ENCODE data around the gene SPRYD4.
"Not testable (repeated sequence)": the region's sequence is repeated elsewhere in the genome, so short reads cannot be mapped to it uniquely, and the experiment has no call there.

SPRYD4 gene

DNA sequence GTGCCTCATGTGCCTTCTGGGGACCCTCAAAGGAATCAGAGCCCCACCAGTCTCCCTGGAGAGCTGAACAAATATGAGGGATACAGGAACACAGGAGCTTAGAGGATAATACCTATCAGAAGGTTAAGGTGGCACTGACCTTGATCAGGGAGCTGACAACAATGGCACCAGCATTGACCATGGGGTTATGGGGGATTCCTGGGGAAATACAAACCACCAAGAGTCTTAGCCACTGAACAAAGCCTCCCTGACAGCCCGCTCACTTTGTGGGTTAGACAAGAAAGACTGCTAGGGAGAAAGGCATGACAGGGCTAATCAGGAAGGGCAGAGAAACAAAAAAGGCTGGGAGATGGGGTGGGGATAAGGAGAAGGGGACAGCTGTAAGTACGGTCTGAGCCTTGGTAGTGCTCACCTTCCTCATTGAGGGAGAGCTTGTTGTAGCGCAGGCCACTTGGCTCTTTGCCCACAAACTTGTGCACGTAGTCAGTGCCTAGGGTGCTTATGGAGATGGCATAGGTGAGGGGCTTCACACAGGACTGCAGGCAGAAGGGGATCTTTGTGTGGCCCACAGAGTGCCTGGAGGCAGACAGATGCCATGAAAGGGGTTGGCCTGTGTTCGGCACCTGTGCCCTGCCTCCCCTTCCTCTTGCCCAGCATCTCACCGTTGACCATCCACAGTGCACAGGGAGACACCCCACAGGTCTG, 9.3 kb downstream of the SPRYD4 start:
- DNase-seq, result no peak

DNA sequence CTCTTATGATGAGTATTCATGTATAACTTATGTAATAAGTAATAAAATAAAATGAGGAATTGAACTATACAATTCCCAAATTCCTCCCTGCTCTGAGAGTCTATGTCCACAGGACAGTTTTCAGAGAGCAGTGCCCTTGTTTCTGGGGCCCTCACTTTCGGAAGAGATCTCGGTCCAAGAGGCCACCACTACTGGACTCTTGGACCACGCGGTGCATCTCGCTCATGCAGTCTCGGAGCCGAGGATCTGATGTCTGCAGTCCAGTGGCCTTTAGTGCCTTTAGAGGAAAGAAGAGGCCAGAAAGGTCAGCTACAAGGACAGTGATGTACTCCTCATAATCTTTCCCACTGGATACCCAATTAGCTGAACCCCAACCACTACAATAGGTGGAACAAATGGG, 11.2 kb downstream of the SPRYD4 start:
- DNase-seq, result no peak

DNA sequence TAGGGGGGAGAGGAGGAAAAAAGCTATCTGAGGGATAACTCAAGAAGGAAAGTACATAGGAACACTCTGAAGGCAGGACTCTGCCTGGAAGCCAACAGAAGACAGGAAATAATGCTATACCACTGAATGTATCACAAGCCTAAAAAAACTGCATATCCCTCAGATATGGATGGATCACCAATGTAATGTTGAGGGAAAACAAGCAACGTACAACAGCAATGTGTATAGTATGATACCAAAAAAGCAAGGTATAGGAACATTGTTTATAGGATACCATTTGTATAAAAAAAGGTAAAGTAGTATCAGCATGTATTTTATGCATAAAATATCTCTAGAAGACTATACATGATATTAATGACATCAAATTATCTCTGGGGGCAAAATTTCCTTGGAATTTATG, 16.2 kb downstream of the SPRYD4 start:
- no peak for DNase-seq

DNA sequence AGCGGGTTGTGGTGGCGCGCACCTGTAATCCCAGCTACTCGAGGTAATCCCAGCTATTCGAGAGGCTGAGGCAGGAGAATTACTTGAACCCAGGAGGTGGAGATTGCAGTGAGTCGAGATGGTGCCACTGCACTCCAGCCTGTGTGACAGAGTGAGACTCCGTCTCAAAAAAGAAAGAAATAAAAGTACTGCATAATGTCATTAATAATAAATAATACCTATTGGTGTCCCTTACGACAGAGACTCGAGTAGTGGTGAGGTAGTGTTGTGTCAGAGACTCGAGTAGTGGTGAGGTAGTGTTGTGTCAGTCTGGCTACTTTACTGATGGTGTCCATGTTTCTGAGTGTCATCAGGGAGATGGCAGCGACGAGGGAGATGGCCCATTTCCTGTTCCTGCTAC, 18.3 kb downstream of the SPRYD4 start:
- DNase-seq, result no peak

DNA sequence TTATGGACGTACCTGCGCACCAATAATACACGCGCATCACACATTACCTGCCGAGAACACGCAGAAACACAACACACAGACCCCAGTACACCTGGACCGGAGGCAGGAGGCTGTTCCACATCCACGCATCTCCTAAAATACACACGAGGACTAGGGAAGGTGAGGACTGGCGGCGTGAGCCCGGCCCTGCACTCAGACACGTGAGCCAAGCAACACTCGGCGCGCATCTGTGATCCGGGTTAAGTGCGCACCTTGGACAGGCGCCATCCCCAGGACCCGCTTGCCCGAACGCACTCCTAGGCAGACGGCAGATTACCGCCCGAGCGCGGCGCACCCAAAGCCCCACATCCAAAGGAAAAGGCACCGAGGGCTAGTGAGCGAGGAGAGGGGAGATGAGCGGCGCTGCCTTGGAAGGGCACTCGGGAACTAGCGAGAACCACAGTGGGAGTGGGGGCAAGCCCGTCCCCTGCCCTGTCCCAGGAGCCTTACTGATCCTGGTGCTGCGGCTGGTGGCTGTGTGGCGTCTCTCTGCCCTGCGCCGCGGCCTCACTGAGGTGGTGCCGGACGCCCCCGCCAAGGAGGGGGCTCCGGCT, 19.2 kb downstream of the SPRYD4 start:
- DNase-seq, result peak; percentile 45

DNA sequence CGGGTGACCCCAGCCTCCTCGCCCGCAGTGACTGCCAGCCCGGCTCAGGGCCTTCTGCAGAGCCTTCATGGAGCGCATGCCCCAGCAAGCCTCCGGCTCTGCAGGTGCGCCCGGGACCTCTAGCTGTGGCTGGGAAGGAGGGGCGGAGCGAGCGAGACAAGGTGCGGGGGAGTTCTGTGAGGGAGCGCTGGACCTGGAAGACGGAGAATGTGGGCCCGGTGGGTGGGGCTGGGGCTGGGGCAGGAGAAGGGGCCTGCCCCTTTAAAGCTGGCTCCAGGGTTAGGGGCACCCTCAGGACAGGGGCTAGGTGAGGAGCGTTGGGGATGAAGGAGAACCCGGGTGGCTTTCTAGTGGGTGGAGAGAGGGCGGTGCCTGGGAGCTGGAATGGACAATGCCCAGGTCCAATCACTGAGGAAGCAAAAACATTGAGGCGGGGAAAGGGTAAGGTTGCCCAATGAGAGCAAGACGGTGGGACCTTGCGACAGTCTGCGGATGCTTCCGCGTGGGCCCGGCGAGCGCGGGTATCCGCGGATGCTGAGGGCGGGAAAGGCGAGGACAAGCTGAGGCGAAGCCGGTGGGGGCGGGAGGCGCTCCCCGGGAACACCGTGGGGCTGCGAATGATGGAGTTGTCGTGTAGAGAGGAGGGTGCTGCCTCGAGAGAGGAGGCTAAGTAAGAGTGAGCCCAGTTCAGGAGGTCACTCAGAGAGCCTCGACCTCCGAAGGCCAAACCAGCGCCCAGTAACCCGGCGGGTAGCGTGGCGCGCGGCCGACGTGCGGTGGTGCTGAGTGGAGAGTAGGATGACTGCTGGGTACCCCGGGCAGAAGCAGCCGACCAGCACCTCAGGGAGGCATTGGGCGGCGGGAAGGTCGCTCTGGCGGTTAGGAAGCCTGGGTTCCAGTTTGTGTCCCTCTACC, 19.9 kb downstream of the SPRYD4 start, which contains the start of gene GLS2:
Gene GLS2, minus strand, starts transcription at position 121 of the 915 bp plus-strand sequence. Its CDS starts 43 bp downstream, at position 78.
- peak; percentile 74 for DNase-seq

DNA sequence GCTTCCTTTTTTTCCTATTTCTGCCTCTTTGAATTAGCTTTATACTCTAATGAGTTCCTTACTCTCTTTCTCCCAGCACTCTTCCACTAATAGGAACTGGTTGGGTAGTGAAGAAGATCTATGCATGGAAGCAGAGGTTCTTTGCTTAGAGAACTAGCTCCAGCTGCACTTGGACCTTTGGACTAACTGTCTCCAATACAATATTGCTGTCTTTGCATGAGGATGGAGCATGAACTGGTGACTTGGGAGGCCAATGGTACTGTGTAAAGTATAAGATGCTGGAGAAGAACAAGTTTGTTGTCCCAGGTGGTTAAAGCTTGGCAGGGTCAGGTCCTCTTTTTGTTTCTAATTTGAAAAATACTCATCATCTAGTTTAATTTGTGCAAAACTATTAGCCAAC, 22.0 kb downstream of the SPRYD4 start:
- DNase-seq, result no peak

DNA sequence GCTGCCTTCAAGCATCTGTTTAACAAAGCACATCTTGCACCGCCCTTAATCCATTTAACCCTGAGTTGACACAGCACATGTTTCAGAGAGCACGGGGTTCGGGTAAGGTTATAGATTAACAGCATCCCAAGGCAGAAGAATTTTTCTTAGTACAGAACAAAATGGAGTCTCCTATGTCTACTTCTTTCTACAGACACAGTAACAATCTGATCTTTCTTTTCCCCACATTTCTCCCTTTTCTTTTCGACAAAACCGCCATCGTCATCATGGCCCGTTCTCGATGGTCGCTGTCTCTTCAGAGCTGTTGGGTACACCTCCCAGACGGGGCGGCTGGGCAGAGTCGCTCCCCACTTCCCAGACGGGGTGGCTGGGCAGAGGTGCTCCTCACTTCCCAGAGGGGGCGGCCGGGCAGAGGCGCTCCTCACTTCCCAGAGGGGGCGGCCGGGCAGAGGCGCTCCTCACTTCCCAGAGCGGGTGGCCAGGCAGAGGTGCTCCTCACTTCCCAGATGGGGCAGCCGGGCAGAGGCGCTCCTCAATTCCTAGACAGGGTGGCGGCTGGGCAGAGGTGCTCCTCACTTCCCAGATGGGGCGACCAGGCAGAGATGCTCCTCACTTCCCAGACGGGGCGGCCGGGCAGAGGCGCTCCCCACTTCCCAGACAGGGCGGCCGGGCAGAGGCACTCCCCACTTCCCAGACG, 25.2 kb downstream of the SPRYD4 start:
- DNase-seq, result not testable (repeated sequence)

DNA sequence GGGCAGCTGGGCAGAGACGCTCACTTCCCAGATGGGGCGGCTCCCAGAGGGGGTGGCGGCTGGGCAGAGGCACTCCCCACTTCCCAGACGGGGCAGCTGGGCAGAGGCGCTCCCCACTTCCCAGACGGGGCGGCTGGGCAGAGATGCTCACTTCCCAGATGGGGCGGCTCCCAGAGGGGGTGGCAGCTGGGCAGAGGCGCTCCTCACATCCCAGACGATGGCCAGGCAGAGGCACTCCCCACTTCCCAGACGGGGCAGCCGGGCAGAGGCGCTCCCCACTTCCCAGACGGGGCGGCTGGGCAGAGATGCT, 25.7 kb downstream of the SPRYD4 start:
- DNase-seq, result not testable (repeated sequence)

DNA sequence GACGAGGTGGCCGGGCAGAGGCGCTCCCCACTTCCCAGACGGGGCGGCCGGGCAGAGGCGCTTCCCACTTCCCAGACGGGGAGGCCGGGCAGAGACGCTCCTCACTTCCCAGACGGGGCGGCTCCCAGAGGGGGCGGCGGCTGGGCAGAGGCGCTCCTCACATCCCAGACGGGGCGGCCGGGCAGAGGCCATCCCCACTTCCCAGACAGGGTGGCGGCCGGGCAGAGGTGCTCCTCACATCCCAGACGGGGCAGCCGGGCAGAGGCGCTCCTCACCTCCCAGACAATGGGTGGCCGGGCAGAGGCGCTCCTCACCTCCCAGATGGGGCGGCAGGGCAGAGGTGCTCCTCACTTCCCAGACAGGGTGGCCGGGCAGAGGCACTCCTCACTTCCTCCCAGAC, 26.1 kb downstream of the SPRYD4 start:
- DNase-seq, result not testable (repeated sequence)

DNA sequence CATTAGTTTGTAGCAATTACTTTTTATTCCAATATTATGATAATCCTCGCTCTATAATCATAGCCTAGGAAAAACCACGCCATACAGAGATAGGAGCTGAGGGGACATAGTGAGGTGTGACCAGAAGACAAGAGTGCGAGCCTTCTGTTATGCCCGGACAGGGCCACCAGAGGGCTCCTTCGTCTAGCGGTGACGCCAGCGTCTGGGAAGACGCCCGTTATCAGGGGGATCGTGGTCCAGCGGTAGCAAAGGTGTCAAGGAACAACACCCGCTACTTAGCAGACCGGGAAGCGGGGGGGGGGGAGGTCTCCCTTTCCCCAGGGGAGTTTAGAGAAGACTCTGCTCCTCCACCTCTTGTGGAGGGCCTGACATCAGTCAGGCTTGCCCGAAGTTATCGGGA, 28.3 kb downstream of the SPRYD4 start:
- DNase-seq, result peak; percentile 80

DNA sequence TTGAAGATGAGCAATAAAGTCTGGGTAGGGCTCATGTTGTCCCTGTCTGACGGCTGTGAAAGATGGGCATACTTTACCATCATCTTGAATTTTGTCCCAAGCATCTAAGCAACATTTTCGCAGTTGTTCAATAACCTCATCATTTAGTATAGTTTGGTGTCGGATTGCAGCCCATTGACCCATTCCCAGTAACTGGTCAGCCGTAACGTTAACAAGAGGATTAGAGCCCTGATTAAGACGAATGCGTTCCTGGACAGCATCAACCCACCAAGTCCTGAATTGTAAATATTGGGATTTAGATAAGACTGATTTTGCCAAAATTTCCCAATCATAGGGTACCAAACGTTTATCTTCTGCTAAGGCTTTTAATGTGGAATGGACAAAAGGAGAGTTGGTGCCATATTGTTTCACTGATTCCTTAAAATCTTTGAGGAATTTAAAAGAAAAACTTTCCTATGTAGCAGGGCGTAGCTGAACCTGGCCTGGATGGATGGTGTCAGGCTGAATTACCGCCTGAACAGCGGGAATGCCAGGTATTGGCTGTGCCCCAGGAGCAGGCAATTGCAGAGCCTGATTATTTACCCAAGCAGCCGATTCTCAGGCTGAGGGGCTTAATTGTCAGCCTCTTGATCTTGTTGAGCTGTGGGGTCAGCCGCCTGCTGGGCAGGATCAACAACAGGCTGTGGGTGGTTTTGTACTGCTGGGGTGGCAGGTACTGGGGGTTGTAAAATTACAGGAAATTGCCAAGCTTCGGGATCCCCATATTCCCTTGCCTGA, 29.9 kb downstream of the SPRYD4 start:
- not testable (repeated sequence) for DNase-seq

DNA sequence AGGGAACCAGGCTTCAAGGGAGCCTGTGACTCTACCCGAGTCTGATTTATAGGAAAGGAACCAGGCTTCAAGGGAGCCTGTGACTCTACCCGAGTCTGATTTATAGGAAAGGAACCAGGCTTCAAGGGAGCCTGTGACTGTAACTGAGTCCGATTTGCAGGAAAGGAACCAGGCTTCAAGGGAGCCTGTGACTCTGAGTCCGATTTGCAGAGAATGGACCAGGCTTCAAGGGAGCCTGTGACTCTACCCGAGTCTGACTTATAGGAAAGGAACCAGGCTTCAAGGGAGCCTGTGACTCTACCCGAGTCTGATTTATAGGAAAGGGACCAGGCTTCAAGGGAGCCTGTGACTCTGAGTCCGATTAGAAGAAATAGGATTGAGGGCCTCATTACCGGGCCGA, 31.1 kb downstream of the SPRYD4 start:
- not testable (repeated sequence) for DNase-seq

DNA sequence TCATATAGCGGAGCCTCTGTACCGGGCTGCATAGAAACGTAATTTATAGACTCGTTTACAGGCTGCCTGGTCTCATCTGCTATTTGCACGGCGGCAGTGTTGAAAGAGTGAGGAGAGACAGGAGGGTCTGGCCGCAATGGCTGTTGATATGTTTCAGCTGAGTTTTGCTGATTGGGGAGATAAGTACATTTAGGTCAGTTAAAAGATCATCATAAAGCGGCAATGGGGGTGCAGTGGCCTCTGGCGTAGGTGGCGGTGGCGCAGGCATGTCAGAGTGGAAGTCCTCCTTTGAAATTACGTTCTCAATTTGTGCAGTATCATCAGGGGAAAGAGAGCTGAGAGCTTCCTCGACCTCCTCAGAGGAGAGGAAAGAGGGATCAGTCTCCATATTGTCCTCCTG, 31.5 kb downstream of the SPRYD4 start:
- DNase-seq, result not testable (repeated sequence)

DNA sequence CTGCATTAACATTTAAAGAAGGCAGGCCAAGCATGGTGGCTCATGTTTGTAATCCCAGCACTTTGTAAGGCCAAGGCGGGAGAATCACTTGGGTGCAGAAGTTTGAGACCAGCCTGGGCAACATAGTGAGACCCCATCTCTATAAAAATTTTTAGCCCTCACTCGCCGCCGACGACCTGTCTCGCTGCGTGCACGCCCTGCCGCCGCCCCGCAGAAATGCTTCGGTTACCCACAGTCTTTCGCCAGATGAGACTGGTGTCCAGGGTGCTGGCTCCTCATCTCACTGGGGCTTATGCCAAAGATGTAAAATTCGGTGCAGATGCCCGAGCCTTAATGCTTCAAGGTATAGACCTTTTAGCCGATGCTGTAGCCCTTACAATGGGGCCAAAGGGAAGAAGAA, 42.4 kb downstream of the SPRYD4 start:
- no peak for DNase-seq

DNA sequence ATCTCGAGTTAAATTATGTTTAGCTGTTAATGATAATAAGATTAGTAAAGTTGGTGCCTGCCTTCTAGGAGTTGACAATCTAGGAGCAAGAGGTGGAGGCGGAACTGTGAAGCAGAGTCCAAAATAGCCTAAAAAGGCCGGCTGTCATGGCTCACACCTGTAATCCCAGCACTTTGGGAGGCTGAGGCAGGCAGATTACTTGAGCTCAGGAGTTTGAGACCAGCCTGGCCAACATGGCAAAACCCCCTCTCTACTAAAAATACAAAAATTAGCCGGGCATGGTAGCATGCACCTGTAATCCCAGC, 45.6 kb downstream of the SPRYD4 start:
- not testable (repeated sequence) for DNase-seq

DNA sequence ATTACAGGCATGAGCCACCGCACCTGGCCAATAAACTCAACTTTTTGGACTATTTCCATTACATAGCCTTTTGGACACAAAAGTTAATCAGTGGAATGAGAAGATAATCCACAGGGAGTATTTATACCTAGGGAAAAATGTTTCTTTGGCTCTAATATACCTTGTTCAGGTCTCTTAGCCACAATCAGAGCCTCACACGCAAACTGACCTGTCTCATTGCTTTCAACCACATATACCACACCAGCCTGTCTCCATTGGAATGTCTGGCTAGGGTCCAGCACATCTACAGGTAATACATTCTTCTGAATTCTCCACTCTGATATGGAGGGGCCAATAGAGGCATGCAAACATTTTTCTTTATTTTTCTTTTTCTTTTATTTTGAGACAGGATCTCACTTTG, 49.5 kb downstream of the SPRYD4 start:
- no peak for DNase-seq

DNA sequence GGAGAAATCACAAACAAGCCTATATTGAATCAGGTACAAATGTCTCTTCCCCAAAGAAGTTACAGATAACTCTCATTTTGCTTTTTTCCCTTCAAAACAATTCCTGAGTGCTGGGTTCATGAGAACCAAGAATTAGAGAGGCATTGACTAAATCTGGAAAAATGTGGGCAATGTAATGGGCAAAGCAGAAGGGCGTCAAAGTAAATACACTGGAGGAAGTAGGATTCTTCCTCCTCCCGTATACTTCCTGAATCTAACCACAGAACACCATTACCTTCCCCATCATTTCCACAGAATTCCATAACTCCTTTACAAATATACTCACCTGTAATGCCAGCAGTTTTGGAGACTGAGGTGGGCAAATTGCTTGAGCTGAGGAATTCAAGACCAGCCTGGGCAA, 50.2 kb downstream of the SPRYD4 start:
- no peak for DNase-seq

DNA sequence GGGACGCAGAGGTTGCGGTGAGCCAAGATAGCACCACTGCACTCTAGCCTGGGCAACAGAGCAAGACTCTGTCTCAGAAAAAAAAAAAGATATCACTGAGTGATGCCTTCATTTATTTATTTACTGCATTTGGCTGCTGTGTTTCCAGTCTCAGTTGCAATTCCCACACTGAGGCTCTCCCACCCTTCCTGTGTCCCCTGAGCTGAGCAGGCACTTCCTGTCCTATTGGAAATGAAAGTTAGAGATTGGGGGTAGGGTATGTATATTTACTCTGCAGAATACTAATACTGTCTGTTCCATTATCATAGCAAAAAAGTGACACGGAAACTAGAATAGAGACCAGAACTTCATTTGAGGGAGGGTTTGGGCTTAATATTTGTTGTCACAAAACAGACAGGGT, 51.7 kb downstream of the SPRYD4 start:
- DNase-seq, result no peak

DNA sequence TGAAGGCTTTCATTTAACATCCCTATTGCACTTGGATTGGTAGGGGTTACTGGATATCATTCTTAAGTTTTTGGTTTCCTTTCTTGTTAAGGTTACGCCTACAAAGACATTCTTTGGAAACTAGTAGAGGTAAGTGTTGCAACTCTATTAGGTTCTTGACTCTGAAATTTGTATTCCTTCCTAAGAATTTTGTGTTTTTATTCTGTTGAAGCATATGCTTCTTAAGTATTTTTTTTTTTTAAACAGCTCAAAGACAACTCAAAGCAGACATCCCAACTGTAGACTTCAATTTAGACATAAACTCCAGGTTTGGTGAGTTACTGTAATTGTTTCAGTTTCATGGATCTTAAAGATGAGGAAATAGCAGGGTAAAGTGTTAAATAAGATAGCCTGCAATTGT, 52.1 kb downstream of the SPRYD4 start:
- DNase-seq, result no peak

DNA sequence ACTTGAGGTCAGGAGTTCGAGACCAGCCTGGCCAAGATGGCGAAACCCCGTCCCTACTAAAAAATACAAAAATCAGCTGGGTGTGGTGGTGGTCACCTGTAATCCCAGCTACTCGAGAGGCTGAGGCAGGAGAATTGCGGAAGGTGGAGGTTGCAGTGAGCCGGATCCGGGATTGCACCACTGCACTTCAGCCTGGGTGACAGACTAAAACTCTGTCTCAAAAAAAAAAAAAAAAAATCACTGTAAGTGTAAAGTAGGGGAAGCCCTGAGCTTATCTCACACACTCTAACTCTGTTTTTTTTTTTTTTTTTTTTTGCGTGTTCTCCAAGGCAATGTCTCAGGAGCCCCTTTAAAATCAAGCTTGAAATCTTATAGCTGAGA, 52.8 kb downstream of the SPRYD4 start:
- DNase-seq, result no peak

DNA sequence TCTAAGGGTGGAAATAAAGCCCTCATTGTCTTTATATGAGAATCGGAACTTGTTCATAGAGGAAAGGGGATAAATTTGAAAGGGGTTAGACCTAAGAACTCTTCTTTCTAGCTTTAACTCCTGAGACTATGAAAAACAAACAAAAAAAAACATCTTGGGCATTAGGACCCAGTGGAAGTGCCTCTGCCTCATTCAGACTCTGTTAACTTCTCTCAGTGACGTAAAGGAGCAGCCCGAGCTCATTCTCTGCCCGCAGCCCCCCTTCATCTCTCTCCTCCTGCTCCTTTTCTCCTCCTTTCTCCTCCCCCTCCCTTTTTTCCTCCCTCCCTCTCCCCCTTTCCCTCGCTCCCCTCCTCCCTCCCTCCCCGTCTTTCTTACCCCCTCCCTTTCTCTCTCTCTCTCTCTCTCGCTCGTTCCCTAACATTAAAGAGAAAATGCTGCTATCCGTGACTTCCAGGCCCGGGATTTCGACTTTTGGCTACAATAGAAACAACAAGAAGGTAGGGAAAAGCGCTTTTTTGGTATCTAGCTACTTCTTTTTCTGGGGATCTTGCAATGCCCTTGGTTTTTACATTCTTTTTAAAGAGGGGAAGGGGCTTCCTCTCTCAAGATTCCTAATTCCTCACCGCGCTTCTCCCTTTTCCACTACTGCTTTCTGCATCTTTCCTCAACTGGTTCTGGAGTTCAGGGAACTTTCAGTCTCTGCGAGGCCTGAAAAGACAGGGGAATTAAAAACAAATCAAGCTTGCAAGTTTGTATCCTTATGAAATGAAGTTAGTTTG, 53.4 kb downstream of the SPRYD4 start, which contains the start of gene RBMS2:
Gene RBMS2, plus strand, starts transcription at position 231 of the 782 bp plus-strand sequence. Its CDS starts 204 bp downstream, at position 435.
- DNase-seq, result peak; percentile 37
